Central memory CD8-positive, alpha-beta T cell (primary cell): ENCODE data around the gene NRGN.

Experiments used
- ATAC-seq: fragments of 150-1000 bp; cut with Tn5 transposase; replicated peaks from 2 replicates; pipeline ENCODE4 v1.10.0; 2022; ENCODE audit warnings: mild to moderate bottlenecking, moderate FRiP score, moderate number of reproducible peaks; ENCODE audit not compliant: poor library complexity, severe bottlenecking; ENCODE audit errors: extremely low read depth
- DNase-seq, 2 donors: peaks; one replicate each; pipeline ENCODE4 v3.0.0; 2021; ENCODE audit warnings: low spot score in 2 of 2
- H3K27ac Mint-ChIP-seq: one replicate; pipeline ENCODE4 v1.8.0; 2022; ENCODE audit warnings: low read depth, mild to moderate bottlenecking, moderate library complexity, mixed read lengths
- H3K27me3 Mint-ChIP-seq: one replicate; pipeline ENCODE4 v1.8.0; 2022; ENCODE audit warnings: mixed read lengths
- H3K36me3 Mint-ChIP-seq: one replicate; pipeline ENCODE4 v1.8.0; 2022; ENCODE audit warnings: mild to moderate bottlenecking, moderate library complexity, mixed read lengths; ENCODE audit not compliant: insufficient read depth
- H3K4me1 Mint-ChIP-seq: one replicate; pipeline ENCODE4 v1.8.0; 2022; ENCODE audit warnings: mixed read lengths
- H3K4me3 Mint-ChIP-seq: one replicate; pipeline ENCODE4 v1.8.0; 2022; ENCODE audit warnings: mild to moderate bottlenecking, moderate library complexity, mixed read lengths
- H3K9me3 Mint-ChIP-seq: one replicate; pipeline ENCODE4 v1.8.0; 2022; ENCODE audit warnings: mixed read lengths

NRGN gene

GRCh38 chr11:124724979-124725718 is 14.6 kb upstream of the NRGN start:
- no peaks in the 10 kb centered on the region for H3K9me3 Mint-ChIP-seq
- no peak overlapping the region for H3K27ac Mint-ChIP-seq
- H3K36me3 Mint-ChIP-seq: no peaks in the 10 kb centered on the region
- H3K4me3 Mint-ChIP-seq: no peak overlapping the region
- peaks cover 12% of the 10 kb centered on the region for H3K4me1 Mint-ChIP-seq
- ATAC-seq: no peak
- DNase-seq: no peak
- H3K27me3 Mint-ChIP-seq: peaks cover 58% of the 10 kb centered on the region

GRCh38 chr11:124725719-124726105 is 14.0 kb upstream of the NRGN start:
- Mint-ChIP-seq H3K27ac (no peak overlapping the region), H3K4me1 (peaks cover 12% of the 10 kb centered on the region), H3K4me3 (no peak overlapping the region), H3K9me3 (no peaks in the 10 kb centered on the region), H3K27me3 (peaks cover 56% of the 10 kb centered on the region), H3K36me3 (no peaks in the 10 kb centered on the region)
- ATAC-seq: no peak
- DNase-seq: no peak

- no peak overlapping the region for H3K27ac Mint-ChIP-seq
- peaks cover 12% of the 10 kb centered on the region for H3K4me1 Mint-ChIP-seq
- peaks cover 39% of the 10 kb centered on the region for H3K27me3 Mint-ChIP-seq
- H3K4me3 Mint-ChIP-seq: no peak overlapping the region
- no peaks in the 10 kb centered on the region for H3K36me3 Mint-ChIP-seq
- DNase-seq (no peak), ATAC-seq (no peak)
- H3K9me3 Mint-ChIP-seq: no peaks in the 10 kb centered on the region
These were observed 12.3 kb upstream of the NRGN start for GRCh38 chr11:124727474-124727873.

- Mint-ChIP-seq H3K27me3 (peaks cover 32% of the 10 kb centered on the region), H3K4me1 (peaks cover 12% of the 10 kb centered on the region), H3K9me3 (no peaks in the 10 kb centered on the region), H3K27ac (no peak overlapping the region), H3K4me3 (no peak overlapping the region), H3K36me3 (no peaks in the 10 kb centered on the region)
- ATAC-seq (no peak), DNase-seq (no peak)
These were observed 11.6 kb upstream of the NRGN start for GRCh38 chr11:124728134-124728533.

GRCh38 chr11:124729571-124729970 is 10.2 kb upstream of the NRGN start:
- Mint-ChIP-seq H3K36me3 (peaks cover 1% of the 10 kb centered on the region), H3K9me3 (no peaks in the 10 kb centered on the region), H3K27ac (no peak overlapping the region), H3K27me3 (peaks cover 19% of the 10 kb centered on the region), H3K4me3 (no peak overlapping the region), H3K4me1 (peaks cover 12% of the 10 kb centered on the region)
- DNase-seq (no peak), ATAC-seq (no peak)

- no peak for ATAC-seq
- no peaks in the 10 kb centered on the region for H3K9me3 Mint-ChIP-seq
- no peak for DNase-seq
- no peak overlapping the region for H3K4me3 Mint-ChIP-seq
- peaks cover 10% of the 10 kb centered on the region for H3K27me3 Mint-ChIP-seq
- peaks cover 1% of the 10 kb centered on the region for H3K36me3 Mint-ChIP-seq
- H3K27ac Mint-ChIP-seq: no peak overlapping the region
- no peaks in the 10 kb centered on the region for H3K4me1 Mint-ChIP-seq
These were observed 7.5 kb upstream of the NRGN start for GRCh38 chr11:124732230-124732629.

GRCh38 chr11:124736736-124737135 is 3.0 kb upstream of the NRGN start:
- H3K4me3 Mint-ChIP-seq: no peak overlapping the region
- H3K9me3 Mint-ChIP-seq: no peaks in the 10 kb centered on the region
- DNase-seq (no peak), ATAC-seq (no peak)
- H3K36me3 Mint-ChIP-seq: peaks cover 1% of the 10 kb centered on the region
- peaks cover 35% of the 10 kb centered on the region for H3K27me3 Mint-ChIP-seq
- peaks cover 21% of the 10 kb centered on the region for H3K4me1 Mint-ChIP-seq
- H3K27ac Mint-ChIP-seq: no peak overlapping the region

- Mint-ChIP-seq H3K4me3 (no peak overlapping the region), H3K9me3 (no peaks in the 10 kb centered on the region), H3K36me3 (peaks cover 1% of the 10 kb centered on the region), H3K27ac (no peak overlapping the region), H3K27me3 (peaks cover 41% of the 10 kb centered on the region), H3K4me1 (peaks cover 21% of the 10 kb centered on the region)
- no peak for ATAC-seq
- DNase-seq: no peak
These were observed 2.0 kb upstream of the NRGN start for GRCh38 chr11:124737638-124738305.

- Mint-ChIP-seq H3K27ac (peak overlapping the region; percentile 23), H3K9me3 (no peaks in the 10 kb centered on the region), H3K4me1 (peaks cover 21% of the 10 kb centered on the region), H3K36me3 (peaks cover 1% of the 10 kb centered on the region), H3K27me3 (peaks cover 41% of the 10 kb centered on the region), H3K4me3 (peak overlapping the region; percentile 84)
- ATAC-seq: no peak
- no peak for DNase-seq
These were observed 846 bp upstream of the NRGN start for GRCh38 chr11:124738713-124739478.

- ATAC-seq (peak; percentile 52), DNase-seq (no peak)
- Mint-ChIP-seq H3K27ac (no peak overlapping the region), H3K27me3 (peaks cover 41% of the 10 kb centered on the region), H3K4me3 (peak overlapping the region; percentile 84), H3K4me1 (peaks cover 21% of the 10 kb centered on the region), H3K36me3 (no peaks in the 10 kb centered on the region), H3K9me3 (no peaks in the 10 kb centered on the region)
These were observed 638 bp downstream of the NRGN start for GRCh38 chr11:124740277-124740882.

- Mint-ChIP-seq H3K36me3 (peaks cover 6% of the 10 kb centered on the region), H3K27ac (no peak overlapping the region), H3K4me3 (no peak overlapping the region), H3K4me1 (peaks cover 26% of the 10 kb centered on the region), H3K9me3 (no peaks in the 10 kb centered on the region), H3K27me3 (peaks cover 31% of the 10 kb centered on the region)
- ATAC-seq (no peak), DNase-seq (no peak)
These were observed 2.8 kb downstream of the NRGN start for GRCh38 chr11:124742555-124742954.

GRCh38 chr11:124743050-124743449 is 3.3 kb downstream of the NRGN start:
- H3K9me3 Mint-ChIP-seq: no peaks in the 10 kb centered on the region

More at GRCh38 chr11:124743050-124743449, 3.3 kb downstream of the NRGN start:
- DNase-seq: no peak
- H3K36me3 Mint-ChIP-seq: peaks cover 6% of the 10 kb centered on the region
- no peak for ATAC-seq
- peaks cover 31% of the 10 kb centered on the region for H3K27me3 Mint-ChIP-seq
- H3K4me1 Mint-ChIP-seq: peaks cover 26% of the 10 kb centered on the region
- no peak overlapping the region for H3K27ac Mint-ChIP-seq
- no peak overlapping the region for H3K4me3 Mint-ChIP-seq
